HG03575 (cell line): ENCODE data around the gene POP7.

Experiments
- ATAC-seq: cut with Tn5 transposase; IDR thresholded peaks from one replicate; pipeline ENCODE4 v1.9.1; 2021; ENCODE audit not compliant: unreplicated experiment, insufficient number of reproducible peaks, low FRiP score; ENCODE audit errors: extremely low read depth

Gene POP7

DNA sequence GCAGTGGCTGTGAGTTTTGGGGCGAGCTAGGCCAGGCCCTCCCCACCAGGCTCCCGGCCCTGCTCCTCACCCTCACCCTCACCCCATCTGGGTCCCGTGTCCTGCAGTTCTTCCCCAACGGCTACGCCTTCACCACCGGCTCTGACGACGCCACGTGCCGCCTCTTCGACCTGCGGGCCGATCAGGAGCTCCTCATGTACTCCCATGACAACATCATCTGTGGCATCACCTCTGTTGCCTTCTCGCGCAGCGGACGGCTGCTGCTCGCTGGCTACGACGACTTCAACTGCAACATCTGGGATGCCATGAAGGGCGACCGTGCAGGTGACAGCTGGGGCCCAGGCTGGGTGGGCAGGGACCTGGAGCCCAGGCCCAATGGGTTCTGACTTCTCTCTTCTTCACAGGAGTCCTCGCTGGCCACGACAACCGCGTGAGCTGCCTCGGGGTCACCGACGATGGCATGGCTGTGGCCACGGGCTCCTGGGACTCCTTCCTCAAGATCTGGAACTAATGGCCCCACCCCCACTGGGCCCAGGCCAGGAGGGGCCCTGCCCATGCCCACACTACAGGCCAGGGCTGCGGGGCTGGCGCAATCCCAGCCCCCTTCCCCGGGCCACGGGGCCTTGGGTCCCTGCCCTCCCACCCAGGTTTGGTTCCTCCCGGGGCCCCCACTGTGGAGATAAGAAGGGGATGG, 27.5 kb upstream of the POP7 start:
- ATAC-seq, result no peak

DNA sequence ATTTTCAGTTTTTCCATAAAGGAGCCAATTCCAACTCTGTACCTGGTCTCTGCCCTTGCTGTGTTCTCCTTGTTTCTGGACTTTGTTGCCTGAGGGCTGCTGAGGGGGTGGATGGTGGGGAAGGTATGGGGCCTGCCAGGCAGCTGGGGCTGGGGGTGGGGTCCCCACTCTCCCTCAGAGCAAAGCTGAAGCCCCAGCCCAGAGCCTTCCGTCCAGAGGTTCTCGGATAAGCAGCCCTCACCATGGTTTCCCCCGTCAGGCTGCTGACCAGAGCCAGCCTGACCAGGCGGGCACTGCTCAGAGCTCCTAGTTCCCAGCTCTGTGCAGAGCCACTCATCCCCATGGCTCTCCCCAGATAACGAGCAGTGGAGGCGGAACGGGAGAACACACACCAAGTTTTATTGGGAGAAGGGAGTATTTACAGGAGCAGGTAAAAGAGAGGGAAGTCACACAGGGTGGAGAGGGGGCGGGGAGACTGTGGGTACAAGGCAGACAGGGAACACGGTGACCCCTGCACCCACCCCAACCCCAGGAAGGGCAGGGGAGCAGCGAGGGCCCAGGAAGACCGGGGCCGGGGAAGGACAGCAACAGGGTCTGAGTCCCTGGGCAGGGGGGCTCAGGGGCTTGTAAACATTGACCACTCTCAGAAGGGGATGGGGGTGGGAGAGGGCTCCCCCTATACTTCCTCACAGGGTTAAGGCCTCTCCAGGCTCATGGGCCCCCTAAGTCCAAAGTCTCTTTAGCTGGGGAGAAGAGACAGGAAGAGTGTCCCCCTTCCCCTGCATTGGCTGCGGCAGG, 26.6 kb upstream of the POP7 start:
- ATAC-seq, result no peak

GRCh38 chr7:100679927-100680575, 25.9 kb upstream of the POP7 start:
- ATAC-seq, result no peak

DNA sequence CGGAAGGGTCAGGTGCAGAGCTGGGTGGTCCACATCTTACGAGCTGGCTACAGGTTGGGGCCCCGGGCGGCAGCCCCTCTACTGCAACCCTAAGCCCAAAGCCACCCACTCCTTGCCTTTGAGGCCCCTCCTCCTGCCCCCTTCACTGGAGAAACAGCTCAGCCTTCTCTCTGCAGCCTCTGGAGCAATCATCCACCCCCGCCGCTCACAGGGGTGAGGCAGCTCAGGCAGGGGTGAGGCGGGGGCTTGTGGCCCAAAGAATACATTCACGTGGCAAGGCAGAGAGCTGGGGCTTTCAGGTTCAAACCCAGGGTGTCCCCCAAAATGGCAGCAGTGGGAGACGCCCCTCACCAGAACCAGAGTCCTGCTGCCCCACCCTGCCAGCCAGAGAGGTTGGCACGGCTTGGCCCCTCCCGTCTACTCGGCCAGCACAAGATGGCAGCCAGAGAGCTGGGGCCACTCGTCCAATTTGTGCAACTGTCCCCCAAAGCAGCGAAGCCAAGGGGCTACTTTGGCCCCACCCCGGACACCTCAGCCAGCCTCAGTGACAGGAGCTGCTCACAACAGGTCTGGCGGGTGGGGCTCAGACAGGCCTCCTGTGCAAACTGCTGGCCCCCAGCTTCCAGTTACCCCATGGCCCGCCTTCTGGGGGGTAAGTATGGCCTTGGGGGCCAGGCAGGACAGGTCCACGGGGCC, 25.2 kb upstream of the POP7 start:
- ATAC-seq, result no peak

GRCh38 chr7:100681491-100682227, 24.3 kb upstream of the POP7 start:
- ATAC-seq, result no peak

GRCh38 chr7:100682228-100682741, 23.6 kb upstream of the POP7 start:
- no peak for ATAC-seq

GRCh38 chr7:100682991-100683658, 22.8 kb upstream of the POP7 start:
- ATAC-seq, result no peak

- no peak for ATAC-seq
Measured at GRCh38 chr7:100683659-100684533, 22.0 kb upstream of the POP7 start.

- ATAC-seq, result no peak
Measured at GRCh38 chr7:100684534-100685042, 21.3 kb upstream of the POP7 start.

- ATAC-seq, result no peak
Measured at GRCh38 chr7:100685049-100685605, 20.8 kb upstream of the POP7 start.

GRCh38 chr7:100685631-100686145, 20.2 kb upstream of the POP7 start:
- ATAC-seq, result no peak

- ATAC-seq, result no peak
Measured at GRCh38 chr7:100686201-100686821, 19.6 kb upstream of the POP7 start.

DNA sequence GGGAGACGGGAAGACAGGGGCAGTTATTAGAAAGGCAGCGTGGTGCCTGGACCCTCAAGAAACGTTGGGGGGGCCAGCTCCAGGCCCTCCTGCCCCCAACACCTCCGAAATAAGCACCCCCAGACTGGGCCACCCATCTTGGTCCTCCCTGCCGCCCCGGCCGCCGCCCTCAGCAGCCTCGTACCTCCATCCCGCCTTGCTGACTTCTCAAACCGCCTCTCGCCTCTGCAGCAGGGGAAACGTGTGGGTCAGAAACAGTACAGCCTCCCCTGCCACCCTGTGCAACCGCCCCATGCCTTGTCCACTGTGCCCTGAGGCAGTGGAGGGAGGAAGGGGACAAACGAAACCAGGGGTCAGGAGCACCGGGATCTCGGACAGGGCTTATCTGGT, 19.1 kb upstream of the POP7 start:
- ATAC-seq, result no peak

GRCh38 chr7:100687261-100687660, 18.7 kb upstream of the POP7 start:
- no peak for ATAC-seq

DNA sequence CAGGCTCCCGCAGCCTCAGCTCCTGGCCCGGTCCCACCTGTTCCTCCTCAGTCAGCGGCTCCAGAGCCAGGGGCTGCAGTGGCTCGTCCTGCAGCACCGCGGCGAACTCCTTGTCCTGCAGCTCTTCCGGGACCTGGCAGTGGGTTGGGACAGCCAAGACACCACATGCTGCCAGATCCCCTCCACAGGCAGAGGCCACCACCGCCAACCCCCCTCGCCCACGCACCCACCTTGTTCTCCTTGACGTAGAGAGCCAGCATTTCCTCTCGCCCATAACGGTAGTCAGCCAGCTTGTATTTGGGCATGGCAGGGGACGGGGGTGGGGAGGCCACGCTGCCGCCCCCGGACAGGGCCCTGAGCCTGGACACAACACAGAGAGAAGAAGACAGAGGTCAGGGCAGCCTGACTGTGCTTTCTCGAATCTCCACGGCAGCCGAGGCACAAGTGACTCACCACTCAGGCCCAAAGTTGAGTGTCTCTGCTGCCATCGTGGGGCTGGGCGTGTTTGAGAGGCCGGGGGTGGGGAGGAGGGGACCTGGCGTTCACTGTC, 18.1 kb upstream of the POP7 start:
- no peak for ATAC-seq

GRCh38 chr7:100688326-100688860, 17.5 kb upstream of the POP7 start:
- no peak for ATAC-seq
